Measurements from ENCODE around the gene LVRN. TPM values are rescaled to one million over a fixed set of nuclear protein-coding genes. Genes with fewer than 3 reads are reported as not detected.

LVRN gene
- total RNA-seq, 1 experiment from 2014 or later: 1.9 TPM

DNA sequence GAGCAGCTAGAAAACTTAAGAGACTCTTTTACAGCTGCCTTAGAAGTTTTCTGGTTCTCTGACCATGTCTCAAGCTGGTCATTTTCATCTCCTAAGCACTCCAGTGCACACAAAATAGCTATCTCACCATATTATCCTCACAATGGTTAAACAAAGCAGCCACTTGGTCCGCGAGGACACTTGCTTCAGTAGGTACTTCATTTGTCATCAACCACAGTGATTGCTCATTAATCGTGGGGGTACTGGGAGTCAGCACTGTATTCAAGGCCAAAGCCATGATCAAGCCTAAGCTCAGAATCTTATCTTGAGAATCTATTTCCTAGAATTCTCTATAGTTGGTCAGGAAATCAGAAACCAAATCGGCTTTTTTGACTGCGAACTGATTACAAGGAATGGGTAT lies 72.8 kb downstream of the LVRN start:
- Histone ChIP-seq H3K4me1 (ENCODE audit: control insufficient read depth in 1 of 2, insufficient read depth in 2 of 2, low read length in 2 of 2) (peaks cover 26 to 77% of the 10 kb centered on the region in 2 experiments), H3K4me3 (replicated peaks in 1 of 2; ENCODE audit: low read depth in 1 of 2, low read length in 2 of 2) (no peak overlapping the region), H3K27me3 (ENCODE audit: insufficient read depth, low read length) (no peaks in the 10 kb centered on the region), H4K20me1 (ENCODE audit: insufficient read depth) (no peaks in the 10 kb centered on the region), H3K9me2 (ENCODE audit: insufficient read depth) (no peaks in the 10 kb centered on the region), H3K9me3 (ENCODE audit: control insufficient read depth in 1 of 2, insufficient read depth in 1 of 2, low read depth in 1 of 2, low read length in 2 of 2) (no peaks in the 10 kb centered on the region), H3K4me2 (ENCODE audit: low read length) (no peak overlapping the region), H3K36me3 (ENCODE audit: control insufficient read depth in 1 of 2, insufficient read depth in 2 of 2, low read length in 2 of 2) (peaks cover 0 to 8% of the 10 kb centered on the region in 2 experiments; a peak in 1 of 4 replicates), H3K9ac (ENCODE audit: low read length) (no peak overlapping the region), H2AFZ (ENCODE audit: low read depth, low read length, poor library complexity, severe bottlenecking) (no peak overlapping the region), H3K27ac (ENCODE audit: low read depth, low read length) (no peak overlapping the region), H3K79me2 (ENCODE audit: insufficient read depth, low read length) (no peaks in the 10 kb centered on the region)
- intact Hi-C loops (cut with micrococcal nuclease): no loop called here
- ATAC-seq (no peak), DNase-seq (ENCODE audit: low read depth, low spot score) (no peak)
- no TSS peak for BruUV-seq (replicated peaks)
- TF ChIP-seq, protein P1, sequence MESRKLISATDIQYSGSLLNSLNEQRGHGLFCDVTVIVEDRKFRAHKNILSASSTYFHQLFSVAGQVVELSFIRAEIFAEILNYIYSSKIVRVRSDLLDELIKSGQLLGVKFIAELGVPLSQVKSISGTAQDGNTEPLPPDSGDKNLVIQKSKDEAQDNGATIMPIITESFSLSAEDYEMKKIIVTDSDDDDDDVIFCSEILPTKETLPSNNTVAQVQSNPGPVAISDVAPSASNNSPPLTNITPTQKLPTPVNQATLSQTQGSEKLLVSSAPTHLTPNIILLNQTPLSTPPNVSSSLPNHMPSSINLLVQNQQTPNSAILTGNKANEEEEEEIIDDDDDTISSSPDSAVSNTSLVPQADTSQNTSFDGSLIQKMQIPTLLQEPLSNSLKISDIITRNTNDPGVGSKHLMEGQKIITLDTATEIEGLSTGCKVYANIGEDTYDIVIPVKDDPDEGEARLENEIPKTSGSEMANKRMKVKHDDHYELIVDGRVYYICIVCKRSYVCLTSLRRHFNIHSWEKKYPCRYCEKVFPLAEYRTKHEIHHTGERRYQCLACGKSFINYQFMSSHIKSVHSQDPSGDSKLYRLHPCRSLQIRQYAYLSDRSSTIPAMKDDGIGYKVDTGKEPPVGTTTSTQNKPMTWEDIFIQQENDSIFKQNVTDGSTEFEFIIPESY (IDR thresholded peaks at IDR 0.05; ENCODE audit: extremely low read depth, insufficient replicate concordance, low read length): no peak
- TF ChIP-seq, protein P2, sequence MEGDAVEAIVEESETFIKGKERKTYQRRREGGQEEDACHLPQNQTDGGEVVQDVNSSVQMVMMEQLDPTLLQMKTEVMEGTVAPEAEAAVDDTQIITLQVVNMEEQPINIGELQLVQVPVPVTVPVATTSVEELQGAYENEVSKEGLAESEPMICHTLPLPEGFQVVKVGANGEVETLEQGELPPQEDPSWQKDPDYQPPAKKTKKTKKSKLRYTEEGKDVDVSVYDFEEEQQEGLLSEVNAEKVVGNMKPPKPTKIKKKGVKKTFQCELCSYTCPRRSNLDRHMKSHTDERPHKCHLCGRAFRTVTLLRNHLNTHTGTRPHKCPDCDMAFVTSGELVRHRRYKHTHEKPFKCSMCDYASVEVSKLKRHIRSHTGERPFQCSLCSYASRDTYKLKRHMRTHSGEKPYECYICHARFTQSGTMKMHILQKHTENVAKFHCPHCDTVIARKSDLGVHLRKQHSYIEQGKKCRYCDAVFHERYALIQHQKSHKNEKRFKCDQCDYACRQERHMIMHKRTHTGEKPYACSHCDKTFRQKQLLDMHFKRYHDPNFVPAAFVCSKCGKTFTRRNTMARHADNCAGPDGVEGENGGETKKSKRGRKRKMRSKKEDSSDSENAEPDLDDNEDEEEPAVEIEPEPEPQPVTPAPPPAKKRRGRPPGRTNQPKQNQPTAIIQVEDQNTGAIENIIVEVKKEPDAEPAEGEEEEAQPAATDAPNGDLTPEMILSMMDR (IDR thresholded peaks at IDR 0.05 in 2 of 3, conservative IDR thresholded peaks at IDR 0.05 in 1 of 3; ENCODE audit: borderline replicate concordance in 1 of 3, insufficient read depth in 1 of 3, low read depth in 2 of 3, low read length in 2 of 3): no peak
- TF ChIP-seq, protein P3, sequence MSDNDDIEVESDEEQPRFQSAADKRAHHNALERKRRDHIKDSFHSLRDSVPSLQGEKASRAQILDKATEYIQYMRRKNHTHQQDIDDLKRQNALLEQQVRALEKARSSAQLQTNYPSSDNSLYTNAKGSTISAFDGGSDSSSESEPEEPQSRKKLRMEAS (IDR thresholded peaks at IDR 0.05): no peak
- no peak for TF ChIP-seq SIN3A (IDR thresholded peaks at IDR 0.05; ENCODE audit: low read depth)
- TF ChIP-seq ZNF274 (IDR thresholded peaks at IDR 0.05; ENCODE audit: low read depth, low read length): no peak
- TF ChIP-seq RAD21 (IDR thresholded peaks at IDR 0.05; ENCODE audit: low read depth): no peak
- TF ChIP-seq ZFX (IDR thresholded peaks at IDR 0.05): no peak
- TF ChIP-seq EZH2phosphoT487 (IDR thresholded peaks at IDR 0.05; ENCODE audit: borderline replicate concordance): no peak
- no peak for TF ChIP-seq POLR2A (IDR thresholded peaks at IDR 0.05; ENCODE audit: borderline replicate concordance, extremely low read depth, insufficient read depth, insufficient read length)
- TF ChIP-seq FOSL1 (IDR thresholded peaks at IDR 0.05; ENCODE audit: low read depth): no peak
- TF ChIP-seq TCF7L2 (IDR thresholded peaks at IDR 0.05; ENCODE audit: borderline replicate concordance, extremely low read depth, insufficient read depth, insufficient read length): no peak
- TF ChIP-seq, protein P4, sequence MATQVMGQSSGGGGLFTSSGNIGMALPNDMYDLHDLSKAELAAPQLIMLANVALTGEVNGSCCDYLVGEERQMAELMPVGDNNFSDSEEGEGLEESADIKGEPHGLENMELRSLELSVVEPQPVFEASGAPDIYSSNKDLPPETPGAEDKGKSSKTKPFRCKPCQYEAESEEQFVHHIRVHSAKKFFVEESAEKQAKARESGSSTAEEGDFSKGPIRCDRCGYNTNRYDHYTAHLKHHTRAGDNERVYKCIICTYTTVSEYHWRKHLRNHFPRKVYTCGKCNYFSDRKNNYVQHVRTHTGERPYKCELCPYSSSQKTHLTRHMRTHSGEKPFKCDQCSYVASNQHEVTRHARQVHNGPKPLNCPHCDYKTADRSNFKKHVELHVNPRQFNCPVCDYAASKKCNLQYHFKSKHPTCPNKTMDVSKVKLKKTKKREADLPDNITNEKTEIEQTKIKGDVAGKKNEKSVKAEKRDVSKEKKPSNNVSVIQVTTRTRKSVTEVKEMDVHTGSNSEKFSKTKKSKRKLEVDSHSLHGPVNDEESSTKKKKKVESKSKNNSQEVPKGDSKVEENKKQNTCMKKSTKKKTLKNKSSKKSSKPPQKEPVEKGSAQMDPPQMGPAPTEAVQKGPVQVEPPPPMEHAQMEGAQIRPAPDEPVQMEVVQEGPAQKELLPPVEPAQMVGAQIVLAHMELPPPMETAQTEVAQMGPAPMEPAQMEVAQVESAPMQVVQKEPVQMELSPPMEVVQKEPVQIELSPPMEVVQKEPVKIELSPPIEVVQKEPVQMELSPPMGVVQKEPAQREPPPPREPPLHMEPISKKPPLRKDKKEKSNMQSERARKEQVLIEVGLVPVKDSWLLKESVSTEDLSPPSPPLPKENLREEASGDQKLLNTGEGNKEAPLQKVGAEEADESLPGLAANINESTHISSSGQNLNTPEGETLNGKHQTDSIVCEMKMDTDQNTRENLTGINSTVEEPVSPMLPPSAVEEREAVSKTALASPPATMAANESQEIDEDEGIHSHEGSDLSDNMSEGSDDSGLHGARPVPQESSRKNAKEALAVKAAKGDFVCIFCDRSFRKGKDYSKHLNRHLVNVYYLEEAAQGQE (IDR thresholded peaks at IDR 0.05; ENCODE audit: low read depth): no peak
- TF ChIP-seq CEBPB (IDR thresholded peaks at IDR 0.05; ENCODE audit: low read depth): no peak
- TF ChIP-seq, protein P5, sequence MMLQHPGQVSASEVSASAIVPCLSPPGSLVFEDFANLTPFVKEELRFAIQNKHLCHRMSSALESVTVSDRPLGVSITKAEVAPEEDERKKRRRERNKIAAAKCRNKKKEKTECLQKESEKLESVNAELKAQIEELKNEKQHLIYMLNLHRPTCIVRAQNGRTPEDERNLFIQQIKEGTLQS (IDR thresholded peaks at IDR 0.05): no peak
- CTCF ChIA-PET: interaction anchor here (1.3 kb wide), 2 partner anchors 12 to 33 kb away, joined by 3 to 4 read pairs; no protein-coding TSS in a partner anchor
- POLR2A ChIA-PET: interaction anchor here (0.8 to 1.3 kb wide), 4 partner anchors 107 to 400 kb away, joined by 3 to 5 read pairs (median 4); no protein-coding TSS in a partner anchor
- RAD21 ChIA-PET (ENCODE audit: low non-redundant PET in 1 of 2, low total read pairs in 2 of 2, uncharacterized antibody in 2 of 2, unreplicated experiment in 2 of 2): no interaction called here

All from HCT116 (cell line).